Lung (tissue), 12 donors: ENCODE results near the gene CATSPERZ. TPM values are rescaled to one million over a fixed set of nuclear protein-coding genes. Genes with fewer than 3 reads are reported as not detected.
"Not testable (repeated sequence)": the region's sequence is repeated elsewhere in the genome, so short reads cannot be mapped to it uniquely, and the experiment has no call there.

Experiments used
- ATAC-seq: fragments of 200-7000 bp; cut with Tn5 transposase; one replicate; pipeline ENCODE4 v1.9.1; 2020; ENCODE audit warnings: moderate number of reproducible peaks; ENCODE audit not compliant: insufficient read depth, low FRiP score
- DNase-seq, 3 donors: peaks; one replicate each; pipeline ENCODE4 v3.0.0-alpha.2; 2013 to 2017
- H3K27ac ChIP-seq, 2 donors: one replicate each; pipeline ENCODE4 v1.5.1; 2013; ENCODE audit warnings: mild to moderate bottlenecking in 2 of 2, moderate library complexity in 2 of 2, control low read depth in 1 of 2, inconsistent platforms in 1 of 2, low read depth in 1 of 2, low read length in 1 of 2
- H3K27me3 ChIP-seq, 3 donors: one replicate each; pipeline ENCODE4 v1.5.1; 2013; ENCODE audit warnings: low read length in 2 of 3; ENCODE audit not compliant: control insufficient read depth in 3 of 3, insufficient read depth in 3 of 3
- H3K36me3 ChIP-seq, 4 donors: one replicate each; pipeline ENCODE4 v1.5.1; 2013; ENCODE audit warnings: low read length in 4 of 4, mild to moderate bottlenecking in 1 of 4, moderate library complexity in 1 of 4; ENCODE audit not compliant: control insufficient read depth in 4 of 4, insufficient read depth in 4 of 4
- H3K4me1 ChIP-seq, 5 donors: one replicate each; pipeline ENCODE4 v1.5.1; 2013; ENCODE audit warnings: low read length in 5 of 5, mild to moderate bottlenecking in 2 of 5, moderate library complexity in 1 of 5; ENCODE audit not compliant: control insufficient read depth in 5 of 5, insufficient read depth in 5 of 5
- H3K4me3 ChIP-seq: one replicate; pipeline ENCODE4 v1.5.1; 2013; ENCODE audit warnings: mild to moderate bottlenecking, control low read depth, moderate library complexity
- H3K9ac ChIP-seq, 2 donors: one replicate each; pipeline ENCODE4 v1.5.1; 2013; ENCODE audit warnings: low read length in 2 of 2, control low read depth in 1 of 2; ENCODE audit not compliant: insufficient read depth in 1 of 2
- H3K9me3 ChIP-seq, 4 donors: one replicate each; pipeline ENCODE4 v1.5.1; 2013; ENCODE audit warnings: low read length in 3 of 4, mild to moderate bottlenecking in 1 of 4, moderate library complexity in 1 of 4; ENCODE audit not compliant: control insufficient read depth in 4 of 4, insufficient read depth in 3 of 4
- CTCF ChIP-seq: IDR thresholded peaks from 2 replicates; pipeline ENCODE4 v1.5.1; 2012; ENCODE audit warnings: mild to moderate bottlenecking; ENCODE audit errors: control extremely low read depth, extremely low read depth
- WGBS, 2 donors: extraction: QIAGEN DNeasy Blood & Tissue Kit; methylation state at CpG; one replicate each; pipeline ENCODE4 v1.1.7; 2013; 5-methylcytosine and 5-hydroxymethylcytosine counted together
- polyA plus RNA-seq, 2 donors: library from polyadenylated mRNA; stranded (reverse); fragments of 200-250 nt; gene quantifications; one replicate each; pipeline ENCODE4 v1.2.1, GENCODE V29; 2013
- total RNA-seq, 2 donors: library from RNA; depleted of rRNA in 1 of 2; stranded (reverse); fragments of >200 nt in 1 of 2; gene quantifications; one replicate each; pipeline ENCODE4 v1.2.1, GENCODE V29; 2014 to 2021
- donor health status: control.
- donor health status: control.
- donor health status: Bipolar disorder and iron deficiency.
- donor health status: healthy.
- donor health status: DM: yes; HTN: yes; CAD: no.

Gene CATSPERZ
- total and polyA plus RNA-seq, 4 donors, result 0.31 to 0.98 (median 0.67) TPM; not detected in 1

DNA sequence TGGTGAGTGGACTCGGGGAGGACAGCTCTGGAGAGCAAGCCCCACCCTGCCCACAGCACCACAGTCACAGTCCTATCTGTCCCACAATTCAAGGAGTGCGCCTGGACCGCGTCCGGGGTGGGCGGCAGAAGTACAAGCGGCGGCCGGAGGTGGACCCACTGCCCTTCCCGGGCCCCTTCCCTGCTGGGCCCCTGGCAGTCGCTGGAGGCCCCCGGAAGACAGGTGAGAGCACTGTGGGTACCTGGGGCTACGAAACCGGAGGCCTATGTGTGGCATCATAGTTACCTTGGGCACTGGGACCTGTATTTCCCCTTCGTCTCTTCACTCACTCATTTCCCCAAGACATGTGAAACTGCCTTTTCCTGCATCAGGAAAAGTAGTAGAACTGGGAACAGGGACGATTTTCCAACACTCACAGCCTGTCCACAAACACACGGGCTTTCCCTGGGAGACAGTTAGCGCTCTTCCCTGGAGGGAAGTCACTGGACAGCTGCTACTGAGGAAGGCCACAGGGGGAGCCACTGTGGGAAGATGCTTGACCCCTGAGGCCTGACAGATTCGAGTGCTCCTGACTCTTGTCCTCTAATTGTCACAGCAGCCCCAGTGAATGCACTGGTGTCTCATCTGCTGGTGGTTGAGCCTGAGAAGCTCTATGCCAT is 14.1 kb downstream of the CATSPERZ start:
- peak overlapping the region in 1 of 2 donors; percentile 28 for H3K27ac ChIP-seq
- H3K36me3 ChIP-seq, result peaks cover 0 to 23% (median 6%) of the 10 kb centered on the region in 4 donors
- no peak for ATAC-seq
- no peaks in the 10 kb centered on the region for H3K27me3 ChIP-seq
- WGBS, 2 donors, result 86 to 87% methylated on average over 10 to 19 of the region's 19 CpGs
- DNase-seq, result no peak
- no peak for TF ChIP-seq CTCF
- H3K4me3 ChIP-seq, result no peak overlapping the region
- H3K9ac ChIP-seq, result no peak overlapping the region
- H3K9me3 ChIP-seq, result no peaks in the 10 kb centered on the region
- H3K4me1 ChIP-seq, result peaks cover 0 to 12% (median 3%) of the 10 kb centered on the region in 5 donors

GRCh38 chr11:64314805-64315561 is 14.8 kb downstream of the CATSPERZ start:
- Histone ChIP-seq H3K9ac (no peak overlapping the region), H3K4me1 (peaks cover 0 to 16% (median 3%) of the 10 kb centered on the region in 5 donors), H3K27ac (no peak overlapping the region), H3K36me3 (peaks cover 0 to 23% (median 6%) of the 10 kb centered on the region in 4 donors), H3K27me3 (no peaks in the 10 kb centered on the region), H3K4me3 (no peak overlapping the region), H3K9me3 (no peaks in the 10 kb centered on the region)
- ATAC-seq (no peak), DNase-seq (no peak)
- 92 to 95% methylated on average over 24 of the region's 24 CpGs for WGBS, 2 donors
- TF ChIP-seq CTCF, result no peak

DNA sequence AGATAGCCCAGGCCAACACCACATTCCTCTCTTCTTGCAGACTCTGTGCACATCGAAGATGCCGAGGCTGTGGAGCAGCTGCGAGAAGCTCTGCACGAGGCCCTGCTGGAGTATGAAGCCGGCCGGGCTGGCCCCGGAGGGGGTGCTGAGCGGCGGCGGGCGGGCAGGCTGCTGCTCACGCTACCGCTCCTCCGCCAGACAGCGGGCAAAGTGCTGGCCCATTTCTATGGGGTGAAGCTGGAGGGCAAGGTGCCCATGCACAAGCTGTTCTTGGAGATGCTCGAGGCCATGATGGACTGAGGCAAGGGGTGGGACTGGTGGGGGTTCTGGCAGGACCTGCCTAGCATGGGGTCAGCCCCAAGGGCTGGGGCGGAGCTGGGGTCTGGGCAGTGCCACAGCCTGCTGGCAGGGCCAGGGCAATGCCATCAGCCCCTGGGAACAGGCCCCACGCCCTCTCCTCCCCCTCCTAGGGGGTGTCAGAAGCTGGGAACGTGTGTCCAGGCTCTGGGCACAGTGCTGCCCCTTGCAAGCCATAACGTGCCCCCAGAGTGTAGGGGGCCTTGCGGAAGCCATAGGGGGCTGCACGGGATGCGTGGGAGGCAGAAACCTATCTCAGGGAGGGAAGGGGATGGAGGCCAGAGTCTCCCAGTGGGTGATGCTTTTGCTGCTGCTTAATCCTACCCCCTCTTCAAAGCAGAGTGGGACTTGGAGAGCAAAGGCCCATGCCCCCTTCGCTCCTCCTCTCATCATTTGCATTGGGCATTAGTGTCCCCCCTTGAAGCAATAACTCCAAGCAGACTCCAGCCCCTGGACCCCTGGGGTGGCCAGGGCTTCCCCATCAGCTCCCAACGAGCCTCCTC is 15.7 kb downstream of the CATSPERZ start:
- DNase-seq, H3K9me3 ChIP-seq, H3K9ac ChIP-seq, H3K27me3 ChIP-seq, H3K4me3 ChIP-seq, ATAC-seq: not testable (repeated sequence)
- Histone ChIP-seq H3K27ac (peak overlapping the region in 1 of 2 donors; percentile 55), H3K4me1 (peaks cover 0 to 16% (median 3%) of the 10 kb centered on the region in 5 donors), H3K36me3 (peaks cover 0 to 28% (median 6%) of the 10 kb centered on the region in 4 donors)
- WGBS, 2 donors, result 83 to 92% methylated on average over 24 to 25 of the region's 25 CpGs
